Subcutaneous adipose tissue (tissue), 4 donors: ENCODE measurements around the gene NDNF. TPM values are rescaled to one million over a fixed set of nuclear protein-coding genes. Genes with fewer than 3 reads are reported as not detected.

Source experiments
- total RNA-seq, 4 donors: library from RNA; depleted of rRNA; stranded (reverse); fragments of >200 nt; gene quantifications; one replicate each; pipeline ENCODE4 v1.1.0, GENCODE V29; 2016
- TF ChIP-seq, protein P1 (sequence below): fragments of 450-650 bp; IDR thresholded peaks from one replicate; pipeline ENCODE4 v1.5.1; 2016; ENCODE audit warnings: low read depth, mild to moderate bottlenecking, control low read depth, antibody characterized with exemption, moderate library complexity

NDNF gene
- total RNA-seq, 4 donors from 2014 or later, result 3.9 to 6.6 (median 4.5) TPM

DNA sequence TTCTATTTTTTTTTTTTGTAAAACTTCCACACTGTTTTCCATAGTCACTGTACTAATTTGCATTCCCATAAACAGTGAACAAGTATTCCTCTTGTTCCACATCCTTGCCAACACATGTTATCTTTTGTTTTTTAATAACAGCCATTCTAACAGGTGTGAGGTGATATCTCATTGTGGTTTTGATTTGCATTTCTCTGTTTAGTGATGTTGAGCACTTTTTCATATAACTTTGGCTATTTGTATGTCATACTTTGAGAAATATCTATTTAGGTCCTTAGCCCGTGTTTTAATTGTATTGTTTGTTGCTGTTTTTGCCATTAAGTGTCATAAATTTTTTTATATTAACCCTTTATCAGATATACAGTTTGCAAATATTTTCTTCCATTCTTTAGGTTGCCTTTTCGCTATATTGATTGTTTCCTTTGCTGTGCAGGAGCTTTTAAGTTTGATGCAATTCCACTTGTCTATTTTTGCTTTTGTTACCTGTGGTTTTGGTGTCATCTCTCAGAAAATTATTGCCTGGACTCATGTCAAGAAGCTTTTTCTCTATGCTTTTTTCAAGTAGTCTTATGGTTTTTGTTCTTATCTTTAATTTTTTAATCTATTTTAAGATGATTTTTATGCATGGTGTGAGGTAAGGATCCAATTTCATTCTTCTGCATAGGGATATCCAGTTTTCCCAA, 27.9 kb upstream of the NDNF start:
- TF ChIP-seq, protein P1, sequence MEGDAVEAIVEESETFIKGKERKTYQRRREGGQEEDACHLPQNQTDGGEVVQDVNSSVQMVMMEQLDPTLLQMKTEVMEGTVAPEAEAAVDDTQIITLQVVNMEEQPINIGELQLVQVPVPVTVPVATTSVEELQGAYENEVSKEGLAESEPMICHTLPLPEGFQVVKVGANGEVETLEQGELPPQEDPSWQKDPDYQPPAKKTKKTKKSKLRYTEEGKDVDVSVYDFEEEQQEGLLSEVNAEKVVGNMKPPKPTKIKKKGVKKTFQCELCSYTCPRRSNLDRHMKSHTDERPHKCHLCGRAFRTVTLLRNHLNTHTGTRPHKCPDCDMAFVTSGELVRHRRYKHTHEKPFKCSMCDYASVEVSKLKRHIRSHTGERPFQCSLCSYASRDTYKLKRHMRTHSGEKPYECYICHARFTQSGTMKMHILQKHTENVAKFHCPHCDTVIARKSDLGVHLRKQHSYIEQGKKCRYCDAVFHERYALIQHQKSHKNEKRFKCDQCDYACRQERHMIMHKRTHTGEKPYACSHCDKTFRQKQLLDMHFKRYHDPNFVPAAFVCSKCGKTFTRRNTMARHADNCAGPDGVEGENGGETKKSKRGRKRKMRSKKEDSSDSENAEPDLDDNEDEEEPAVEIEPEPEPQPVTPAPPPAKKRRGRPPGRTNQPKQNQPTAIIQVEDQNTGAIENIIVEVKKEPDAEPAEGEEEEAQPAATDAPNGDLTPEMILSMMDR, result no peak

DNA sequence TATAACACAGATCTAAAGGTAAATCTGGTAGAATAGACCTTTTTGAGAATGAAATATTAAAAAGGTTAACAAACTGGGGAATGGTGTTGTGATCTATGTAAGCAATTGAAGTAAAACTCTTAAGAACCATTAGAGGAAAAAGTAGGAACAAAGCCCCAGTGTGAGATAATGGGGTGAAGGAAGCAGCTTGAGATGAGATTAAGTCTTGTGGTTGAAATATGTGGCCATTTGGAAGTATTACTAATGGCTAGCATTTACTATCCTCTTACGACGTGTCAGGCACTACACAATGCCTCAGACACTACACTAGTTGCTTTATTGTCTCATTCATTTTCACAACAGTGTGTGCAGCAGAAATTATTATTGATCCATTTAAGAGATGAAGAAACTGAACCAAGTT, 25.9 kb upstream of the NDNF start:
- TF ChIP-seq, protein P1, result no peak

DNA sequence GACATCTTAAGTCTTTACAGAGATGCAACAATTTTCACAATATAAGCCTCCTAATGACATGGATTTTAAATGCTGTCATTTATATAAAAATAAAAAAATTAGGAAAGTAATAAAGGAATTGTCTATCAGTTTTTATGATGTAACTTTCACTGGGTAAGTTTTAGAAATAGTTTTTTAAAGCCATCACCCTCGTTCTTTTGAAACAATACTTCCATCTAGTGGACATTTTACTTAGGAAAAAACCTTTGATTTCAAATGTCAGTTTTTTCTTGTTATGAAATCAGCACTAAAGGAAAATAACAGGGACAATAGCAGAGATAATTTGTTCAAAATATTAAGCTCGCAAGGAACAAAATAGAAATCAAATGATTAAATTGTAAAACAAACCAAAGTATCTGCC, 24.3 kb upstream of the NDNF start:
- TF ChIP-seq, protein P1, result no peak

DNA sequence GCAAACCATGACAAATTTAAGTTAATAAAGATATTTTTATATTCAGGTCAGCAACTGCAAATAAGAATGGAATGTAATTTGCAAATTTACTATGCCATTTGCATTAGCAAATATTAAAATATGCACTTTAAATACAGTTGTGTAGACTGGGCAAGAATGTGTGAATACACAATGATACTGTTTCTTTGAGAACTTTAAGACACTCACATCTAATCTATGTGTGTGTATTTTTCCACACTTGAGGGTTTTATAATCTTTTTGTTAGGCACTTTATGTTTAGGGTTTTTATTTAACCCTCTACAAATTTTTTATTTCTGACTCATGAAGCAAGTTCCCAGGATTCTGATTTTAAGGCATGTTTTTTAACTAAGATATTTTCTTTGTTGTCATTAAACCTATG, 23.9 kb upstream of the NDNF start:
- TF ChIP-seq, protein P1, result no peak

DNA sequence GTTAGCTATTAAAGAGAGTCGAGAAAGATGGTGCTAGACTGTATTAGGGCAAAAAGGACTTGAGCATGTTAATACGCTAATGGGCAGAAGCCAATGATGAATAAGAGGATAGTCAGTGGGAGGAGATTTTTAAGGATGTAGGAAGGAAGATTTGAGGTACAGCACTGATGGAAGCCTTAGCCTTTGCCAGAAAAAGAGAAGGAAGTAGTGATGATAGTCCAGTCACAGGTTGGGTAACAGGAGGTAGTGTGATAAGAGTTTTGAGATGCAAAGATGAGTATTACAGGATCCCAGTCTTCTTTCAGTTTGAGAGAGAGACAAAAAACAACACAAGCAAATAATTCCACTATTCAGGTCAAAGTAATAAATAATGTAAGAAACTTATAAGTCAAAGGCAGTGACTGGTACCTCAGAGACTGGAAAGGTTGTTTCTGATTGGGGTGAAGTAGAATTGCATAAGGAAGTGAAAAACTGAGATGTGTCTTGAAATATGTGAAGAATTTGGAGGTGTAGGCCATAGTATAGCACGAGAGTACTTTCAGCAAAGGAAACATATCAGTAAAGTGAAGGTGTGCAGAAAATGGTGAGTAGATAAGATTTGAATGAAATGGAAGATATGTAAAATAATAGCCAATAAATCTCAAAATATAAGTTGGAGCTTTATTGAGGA, 22.1 kb upstream of the NDNF start:
- TF ChIP-seq, protein P1, result no peak

DNA sequence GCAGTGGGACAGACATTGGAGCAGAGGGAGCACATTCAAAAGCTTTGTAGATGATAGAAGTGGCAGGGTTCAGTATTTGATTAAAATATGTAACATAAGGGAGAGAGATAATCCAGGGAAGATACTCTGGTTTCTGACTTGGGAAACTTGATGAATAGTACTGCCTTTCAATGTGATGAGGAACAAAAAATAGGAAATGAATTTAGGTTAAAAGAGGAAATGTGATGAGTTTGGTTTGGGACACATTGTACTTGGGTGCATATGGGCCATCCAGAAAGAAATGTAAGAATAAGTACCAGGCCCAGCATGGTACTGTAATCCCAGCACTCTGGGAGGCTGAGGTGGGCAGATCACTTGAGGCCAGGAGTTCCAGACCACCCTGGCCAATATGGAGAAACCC, 20.9 kb upstream of the NDNF start:
- TF ChIP-seq, protein P1, result no peak

DNA sequence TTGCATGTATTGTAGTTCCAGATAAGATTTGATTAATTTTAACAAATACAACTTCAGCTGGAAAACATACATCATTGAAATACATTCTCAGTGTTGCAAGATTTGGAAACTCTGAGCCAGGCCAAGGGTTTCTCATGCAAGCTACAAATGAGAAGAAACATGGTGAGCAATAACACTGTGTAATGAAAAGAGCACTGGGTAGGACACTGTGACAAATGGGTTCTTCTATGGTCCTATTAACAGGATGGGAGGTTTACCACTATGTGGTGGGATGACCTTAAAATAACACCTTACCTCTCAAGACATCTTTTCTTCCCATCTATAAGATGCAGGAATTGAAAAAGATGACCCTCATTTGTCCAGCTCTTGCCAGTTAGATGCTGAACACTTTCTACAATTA, 19.6 kb upstream of the NDNF start:
- TF ChIP-seq, protein P1, result no peak
